HepG2 (cell line): ENCODE data around the gene GARIN5A. TPM values are rescaled to one million over a fixed set of nuclear protein-coding genes. Genes with fewer than 3 reads are reported as not detected.
A peak's percentile ranks its signal among the peaks of the same experiment; 100 is the strongest.

Experiments used
- CHD4 ChIP-seq: fragments of 200-600 bp; sonication (generic); IDR thresholded peaks from 2 replicates; pipeline ENCODE4 v1.7.0; 2017; ENCODE audit warnings: mild to moderate bottlenecking, low read length, borderline replicate concordance
- FOXP1 ChIP-seq, 2 experiments: fragments of 450-650 bp in 1 of 2; IDR thresholded peaks; 2 replicates each; pipeline ENCODE4 v1.6.1; 2017 to 2018; ENCODE audit warnings: antibody characterized with exemption in 1 of 2
- HNF4G ChIP-seq, 2 experiments: sonication (generic) in 1 of 2; formaldehyde crosslinking in 1 of 2; IDR thresholded peaks; 2 replicates each; pipeline versions ENCODE4 v1.4.0 to v1.6.1; 2011 to 2020; ENCODE audit warnings: borderline replicate concordance in 2 of 2, low read depth in 2 of 2, mild to moderate bottlenecking in 2 of 2, low read length in 1 of 2, missing genetic modification reagents in 1 of 2, moderate library complexity in 1 of 2
- HOXA3 ChIP-seq: sonication (generic); formaldehyde crosslinking; IDR thresholded peaks from 2 replicates; pipeline ENCODE4 v1.5.0; 2020; ENCODE audit warnings: missing genetic modification reagents
- MXI1 ChIP-seq: IDR thresholded peaks from 3 replicates; pipeline ENCODE4 v1.6.1; 2012; ENCODE audit warnings: low read depth, low read length, inconsistent platforms, borderline replicate concordance
- NR2F6 ChIP-seq, 2 experiments: IDR thresholded peaks; 2 replicates each; pipeline ENCODE4 v1.6.1; 2016; ENCODE audit warnings: antibody characterized with exemption in 1 of 2, mild to moderate bottlenecking in 1 of 2
- REXO4 ChIP-seq: sonication (generic); formaldehyde crosslinking; IDR thresholded peaks from 2 replicates; pipeline ENCODE4 v1.8.0; 2022; ENCODE audit warnings: missing genetic modification reagents, mild to moderate bottlenecking, borderline replicate concordance
- TBL1XR1 ChIP-seq: fragments of 150-350 bp; IDR thresholded peaks from 2 replicates; pipeline ENCODE4 v1.6.1; 2014; ENCODE audit warnings: borderline replicate concordance, low read length; ENCODE audit not compliant: partially characterized antibody
- ZNF570 ChIP-seq: sonication (generic); formaldehyde crosslinking; IDR thresholded peaks from 2 replicates; pipeline ENCODE4 v1.4.0; 2020; ENCODE audit warnings: mild to moderate bottlenecking, missing genetic modification reagents, borderline replicate concordance
- polyA plus RNA-seq, 8 experiments: library from polyadenylated mRNA; depleted of rRNA in 3 of 8; stranded (reverse) in 7 of 8; unstranded in 1 of 8; fragments of >200 nt; fragmentation: Illumina TruSeq in 4 of 8; extraction: Trizol in 4 of 8; gene quantifications; 2 replicates each; pipeline versions ENCODE4 v1.2.1 to v1.2.3, GENCODE V29; 2011 to 2016; ENCODE audit warnings: low read depth in 4 of 8, missing spikeins in 1 of 8, mixed read lengths in 1 of 8; ENCODE audit not compliant: insufficient read depth in 1 of 8
- total RNA-seq, 5 experiments: library from RNA; depleted of rRNA; stranded (reverse); fragments of >200 nt; fragmentation: Illumina TruSeq; extraction: Trizol; gene quantifications; 2 replicates each; pipeline ENCODE4 v1.2.3, GENCODE V29; 2016; ENCODE audit warnings: low read depth in 1 of 5
- TF ChIP-seq, protein P1 (sequence below): sonication (generic); formaldehyde crosslinking; IDR thresholded peaks from 2 replicates; pipeline ENCODE4 v1.4.0; 2020; ENCODE audit warnings: missing genetic modification reagents
- TF ChIP-seq, protein P2 (sequence below): sonication (generic); formaldehyde crosslinking; IDR thresholded peaks from 2 replicates; pipeline ENCODE4 v1.4.0; 2020; ENCODE audit warnings: missing genetic modification reagents
- TF ChIP-seq, protein P3 (sequence below): sonication (generic); formaldehyde crosslinking; IDR thresholded peaks from 2 replicates; pipeline ENCODE4 v1.5.0; 2020; ENCODE audit warnings: mild to moderate bottlenecking, missing genetic modification reagents, moderate library complexity
- TF ChIP-seq, protein P4 (sequence below): sonication (generic); formaldehyde crosslinking; IDR thresholded peaks from 2 replicates; pipeline ENCODE4 v1.8.1; 2023; ENCODE audit warnings: mild to moderate bottlenecking, inconsistent platforms, moderate library complexity, missing genetic modification reagents, borderline replicate concordance
- TF ChIP-seq, protein P5 (sequence below): sonication (generic); IDR thresholded peaks from 2 replicates; pipeline ENCODE4 v1.6.1; 2016; ENCODE audit warnings: low read depth, borderline replicate concordance
- TF ChIP-seq, protein P6 (sequence below): sonication (generic); formaldehyde crosslinking; IDR thresholded peaks from 2 replicates; pipeline ENCODE4 v1.4.0; 2020; ENCODE audit warnings: missing genetic modification reagents
- TF ChIP-seq, protein P7 (sequence below): sonication (generic); formaldehyde crosslinking; IDR thresholded peaks from 2 replicates; pipeline ENCODE4 v1.4.0; 2020; ENCODE audit warnings: mild to moderate bottlenecking, missing genetic modification reagents

Gene GARIN5A
- total and polyA plus RNA-seq, 2 of the 13 experiments (the other 11 are each of a cell fraction or from before 2014, with no cell fraction given) = not detected

DNA sequence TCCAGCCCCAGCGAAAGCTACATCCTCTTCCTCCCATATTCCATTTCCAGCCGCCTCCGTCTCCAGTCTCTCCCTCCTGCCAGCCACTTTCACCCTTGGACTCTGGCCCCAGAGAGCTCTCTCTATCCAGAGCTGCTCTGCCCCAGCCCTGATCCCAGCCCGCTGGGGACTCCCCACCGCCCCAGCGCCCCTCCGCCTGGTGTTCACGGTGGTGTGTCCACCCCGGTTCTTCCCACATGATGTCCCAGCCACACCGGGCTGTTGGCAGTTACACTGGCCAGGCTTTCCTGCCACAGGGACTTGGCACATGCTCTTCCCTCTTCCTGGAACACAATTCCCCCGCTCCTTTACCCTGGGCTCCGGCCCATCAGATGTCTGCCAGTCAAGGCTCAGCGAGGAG lies 11.6 kb downstream of the GARIN5A start (continued):
- TF ChIP-seq, protein P1, sequence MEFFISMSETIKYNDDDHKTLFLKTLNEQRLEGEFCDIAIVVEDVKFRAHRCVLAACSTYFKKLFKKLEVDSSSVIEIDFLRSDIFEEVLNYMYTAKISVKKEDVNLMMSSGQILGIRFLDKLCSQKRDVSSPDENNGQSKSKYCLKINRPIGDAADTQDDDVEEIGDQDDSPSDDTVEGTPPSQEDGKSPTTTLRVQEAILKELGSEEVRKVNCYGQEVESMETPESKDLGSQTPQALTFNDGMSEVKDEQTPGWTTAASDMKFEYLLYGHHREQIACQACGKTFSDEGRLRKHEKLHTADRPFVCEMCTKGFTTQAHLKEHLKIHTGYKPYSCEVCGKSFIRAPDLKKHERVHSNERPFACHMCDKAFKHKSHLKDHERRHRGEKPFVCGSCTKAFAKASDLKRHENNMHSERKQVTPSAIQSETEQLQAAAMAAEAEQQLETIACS (CRISPR knock-in tag) = no peak
- TF ChIP-seq FOXP1 (IDR thresholded peaks at IDR 0.05) = no peak
- TF ChIP-seq FOXP1 (CRISPR knock-in tag; IDR thresholded peaks at IDR 0.05) = no peak
- peak; percentile 37; the same call in 1 of the 2 replicates for TF ChIP-seq HNF4G (IDR thresholded peaks at IDR 0.05; ENCODE audit: borderline replicate concordance, low read depth, low read length)
- no peak for TF ChIP-seq HNF4G (CRISPR knock-in tag; IDR thresholded peaks at IDR 0.05; ENCODE audit: borderline replicate concordance, low read depth)
- TF ChIP-seq, protein P2, sequence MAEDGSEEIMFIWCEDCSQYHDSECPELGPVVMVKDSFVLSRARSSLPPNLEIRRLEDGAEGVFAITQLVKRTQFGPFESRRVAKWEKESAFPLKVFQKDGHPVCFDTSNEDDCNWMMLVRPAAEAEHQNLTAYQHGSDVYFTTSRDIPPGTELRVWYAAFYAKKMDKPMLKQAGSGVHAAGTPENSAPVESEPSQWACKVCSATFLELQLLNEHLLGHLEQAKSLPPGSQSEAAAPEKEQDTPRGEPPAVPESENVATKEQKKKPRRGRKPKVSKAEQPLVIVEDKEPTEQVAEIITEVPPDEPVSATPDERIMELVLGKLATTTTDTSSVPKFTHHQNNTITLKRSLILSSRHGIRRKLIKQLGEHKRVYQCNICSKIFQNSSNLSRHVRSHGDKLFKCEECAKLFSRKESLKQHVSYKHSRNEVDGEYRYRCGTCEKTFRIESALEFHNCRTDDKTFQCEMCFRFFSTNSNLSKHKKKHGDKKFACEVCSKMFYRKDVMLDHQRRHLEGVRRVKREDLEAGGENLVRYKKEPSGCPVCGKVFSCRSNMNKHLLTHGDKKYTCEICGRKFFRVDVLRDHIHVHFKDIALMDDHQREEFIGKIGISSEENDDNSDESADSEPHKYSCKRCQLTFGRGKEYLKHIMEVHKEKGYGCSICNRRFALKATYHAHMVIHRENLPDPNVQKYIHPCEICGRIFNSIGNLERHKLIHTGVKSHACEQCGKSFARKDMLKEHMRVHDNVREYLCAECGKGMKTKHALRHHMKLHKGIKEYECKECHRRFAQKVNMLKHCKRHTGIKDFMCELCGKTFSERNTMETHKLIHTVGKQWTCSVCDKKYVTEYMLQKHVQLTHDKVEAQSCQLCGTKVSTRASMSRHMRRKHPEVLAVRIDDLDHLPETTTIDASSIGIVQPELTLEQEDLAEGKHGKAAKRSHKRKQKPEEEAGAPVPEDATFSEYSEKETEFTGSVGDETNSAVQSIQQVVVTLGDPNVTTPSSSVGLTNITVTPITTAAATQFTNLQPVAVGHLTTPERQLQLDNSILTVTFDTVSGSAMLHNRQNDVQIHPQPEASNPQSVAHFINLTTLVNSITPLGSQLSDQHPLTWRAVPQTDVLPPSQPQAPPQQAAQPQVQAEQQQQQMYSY = peak; percentile 66
- 0 out of 2 replicates have a peak, but pooled peaks have one; percentile 46 for TF ChIP-seq CHD4
- 0 out of 2 replicates have a peak, but pooled peaks have one; percentile 12 for TF ChIP-seq HOXA3 (CRISPR knock-in tag)
- TF ChIP-seq, protein P3, sequence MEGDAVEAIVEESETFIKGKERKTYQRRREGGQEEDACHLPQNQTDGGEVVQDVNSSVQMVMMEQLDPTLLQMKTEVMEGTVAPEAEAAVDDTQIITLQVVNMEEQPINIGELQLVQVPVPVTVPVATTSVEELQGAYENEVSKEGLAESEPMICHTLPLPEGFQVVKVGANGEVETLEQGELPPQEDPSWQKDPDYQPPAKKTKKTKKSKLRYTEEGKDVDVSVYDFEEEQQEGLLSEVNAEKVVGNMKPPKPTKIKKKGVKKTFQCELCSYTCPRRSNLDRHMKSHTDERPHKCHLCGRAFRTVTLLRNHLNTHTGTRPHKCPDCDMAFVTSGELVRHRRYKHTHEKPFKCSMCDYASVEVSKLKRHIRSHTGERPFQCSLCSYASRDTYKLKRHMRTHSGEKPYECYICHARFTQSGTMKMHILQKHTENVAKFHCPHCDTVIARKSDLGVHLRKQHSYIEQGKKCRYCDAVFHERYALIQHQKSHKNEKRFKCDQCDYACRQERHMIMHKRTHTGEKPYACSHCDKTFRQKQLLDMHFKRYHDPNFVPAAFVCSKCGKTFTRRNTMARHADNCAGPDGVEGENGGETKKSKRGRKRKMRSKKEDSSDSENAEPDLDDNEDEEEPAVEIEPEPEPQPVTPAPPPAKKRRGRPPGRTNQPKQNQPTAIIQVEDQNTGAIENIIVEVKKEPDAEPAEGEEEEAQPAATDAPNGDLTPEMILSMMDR (CRISPR knock-in tag) = peak; percentile 10; the same call in 1 of the 2 replicates
- TF ChIP-seq, protein P4, sequence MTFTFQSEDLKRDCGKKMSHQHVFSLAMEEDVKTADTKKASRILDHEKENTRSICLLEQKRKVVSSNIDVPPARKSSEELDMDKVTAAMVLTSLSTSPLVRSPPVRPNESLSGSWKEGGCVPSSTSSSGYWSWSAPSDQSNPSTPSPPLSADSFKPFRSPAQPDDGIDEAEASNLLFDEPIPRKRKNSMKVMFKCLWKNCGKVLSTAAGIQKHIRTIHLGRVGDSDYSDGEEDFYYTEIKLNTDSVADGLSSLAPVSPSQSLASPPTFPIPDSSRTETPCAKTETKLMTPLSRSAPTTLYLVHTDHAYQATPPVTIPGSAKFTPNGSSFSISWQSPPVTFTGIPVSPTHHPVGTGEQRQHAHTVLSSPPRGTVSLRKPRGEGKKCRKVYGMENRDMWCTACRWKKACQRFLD = 0 out of 2 replicates have a peak, but pooled peaks have one; percentile 40
- TF ChIP-seq, protein P5, sequence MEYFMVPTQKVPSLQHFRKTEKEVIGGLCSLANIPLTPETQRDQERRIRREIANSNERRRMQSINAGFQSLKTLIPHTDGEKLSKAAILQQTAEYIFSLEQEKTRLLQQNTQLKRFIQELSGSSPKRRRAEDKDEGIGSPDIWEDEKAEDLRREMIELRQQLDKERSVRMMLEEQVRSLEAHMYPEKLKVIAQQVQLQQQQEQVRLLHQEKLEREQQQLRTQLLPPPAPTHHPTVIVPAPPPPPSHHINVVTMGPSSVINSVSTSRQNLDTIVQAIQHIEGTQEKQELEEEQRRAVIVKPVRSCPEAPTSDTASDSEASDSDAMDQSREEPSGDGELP = peak; percentile 15; the same call in 1 of the 2 replicates
- no peak for TF ChIP-seq ZNF570 (CRISPR knock-in tag)
- TF ChIP-seq, protein P6, sequence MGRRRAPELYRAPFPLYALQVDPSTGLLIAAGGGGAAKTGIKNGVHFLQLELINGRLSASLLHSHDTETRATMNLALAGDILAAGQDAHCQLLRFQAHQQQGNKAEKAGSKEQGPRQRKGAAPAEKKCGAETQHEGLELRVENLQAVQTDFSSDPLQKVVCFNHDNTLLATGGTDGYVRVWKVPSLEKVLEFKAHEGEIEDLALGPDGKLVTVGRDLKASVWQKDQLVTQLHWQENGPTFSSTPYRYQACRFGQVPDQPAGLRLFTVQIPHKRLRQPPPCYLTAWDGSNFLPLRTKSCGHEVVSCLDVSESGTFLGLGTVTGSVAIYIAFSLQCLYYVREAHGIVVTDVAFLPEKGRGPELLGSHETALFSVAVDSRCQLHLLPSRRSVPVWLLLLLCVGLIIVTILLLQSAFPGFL (CRISPR knock-in tag) = no peak
- TF ChIP-seq NR2F6 (IDR thresholded peaks at IDR 0.05) = 0 out of 2 replicates have a peak, but pooled peaks have one; percentile 27
- TF ChIP-seq NR2F6 (CRISPR knock-in tag; IDR thresholded peaks at IDR 0.05) = no peak
- TF ChIP-seq, protein P7, sequence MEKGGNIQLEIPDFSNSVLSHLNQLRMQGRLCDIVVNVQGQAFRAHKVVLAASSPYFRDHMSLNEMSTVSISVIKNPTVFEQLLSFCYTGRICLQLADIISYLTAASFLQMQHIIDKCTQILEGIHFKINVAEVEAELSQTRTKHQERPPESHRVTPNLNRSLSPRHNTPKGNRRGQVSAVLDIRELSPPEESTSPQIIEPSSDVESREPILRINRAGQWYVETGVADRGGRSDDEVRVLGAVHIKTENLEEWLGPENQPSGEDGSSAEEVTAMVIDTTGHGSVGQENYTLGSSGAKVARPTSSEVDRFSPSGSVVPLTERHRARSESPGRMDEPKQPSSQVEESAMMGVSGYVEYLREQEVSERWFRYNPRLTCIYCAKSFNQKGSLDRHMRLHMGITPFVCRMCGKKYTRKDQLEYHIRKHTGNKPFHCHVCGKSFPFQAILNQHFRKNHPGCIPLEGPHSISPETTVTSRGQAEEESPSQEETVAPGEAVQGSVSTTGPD (CRISPR knock-in tag) = no peak
- TF ChIP-seq REXO4 = no peak
- no peak for TF ChIP-seq TBL1XR1
- no peak for TF ChIP-seq MXI1
